ENCODE data around the gene DRICH1. TPM values are rescaled to one million over a fixed set of nuclear protein-coding genes. Genes with fewer than 3 reads are reported as not detected.

Gene DRICH1
- total RNA-seq, 1 experiment from 2014 or later: 4.8 TPM

DNA sequence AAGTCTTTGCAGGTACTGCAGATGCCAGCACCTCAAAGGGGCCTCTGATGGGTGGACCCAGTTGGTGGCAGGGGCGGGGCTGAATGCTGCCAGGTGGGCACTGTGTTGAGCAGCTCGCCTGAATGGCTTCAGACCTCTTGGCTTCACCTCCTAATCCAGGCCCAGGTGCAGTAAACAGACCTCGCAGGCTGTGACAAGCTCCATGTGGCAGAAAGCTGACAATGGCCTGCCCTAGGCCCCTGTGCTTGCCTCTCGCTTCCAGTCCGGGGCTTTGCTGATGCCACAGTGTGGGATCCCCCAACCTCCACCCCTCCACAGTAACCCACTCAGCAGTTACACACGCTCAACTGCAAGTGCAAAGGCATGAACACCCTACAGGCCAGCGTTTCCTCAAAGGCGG is 61.4 kb downstream of the DRICH1 start:
- intact Hi-C loops (cut with micrococcal nuclease; ENCODE audit: unreplicated experiment): no loop called here
- no TSS peak for BruUV-seq (replicated peaks)
- no peaks in the 10 kb centered on the region for H3K27me3 Mint-ChIP-seq (ENCODE audit: insufficient read depth, unreplicated experiment)
- H3K27ac Mint-ChIP-seq (ENCODE audit: unreplicated experiment): no peak overlapping the region
- Histone ChIP-seq H3K4me3 (ENCODE audit: low read depth, low read length) (no peak overlapping the region), H3K4me1 (no peaks in the 10 kb centered on the region), H3K9me3 (no peaks in the 10 kb centered on the region), H3K36me3 (ENCODE audit: control insufficient read depth, insufficient read depth, low read length) (no peaks in the 10 kb centered on the region), H3K27me3 (replicated peaks; ENCODE audit: control insufficient read depth, insufficient read depth, low read length) (no peaks in the 10 kb centered on the region)
- ChIA-PET POLR2A (no interaction called here), CTCF (interaction anchor here (0.7 kb wide), 1 partner anchor 185 kb away, joined by 3 read pairs; no protein-coding TSS in a partner anchor)
- H3K4me1 Mint-ChIP-seq (ENCODE audit: low read depth, unreplicated experiment): peaks cover 2% of the 10 kb centered on the region
- no peaks in the 10 kb centered on the region for H3K9me3 Mint-ChIP-seq (ENCODE audit: unreplicated experiment)
- H3K36me3 Mint-ChIP-seq (ENCODE audit: insufficient read depth, unreplicated experiment): no peaks in the 10 kb centered on the region
- TF ChIP-seq, protein P1, sequence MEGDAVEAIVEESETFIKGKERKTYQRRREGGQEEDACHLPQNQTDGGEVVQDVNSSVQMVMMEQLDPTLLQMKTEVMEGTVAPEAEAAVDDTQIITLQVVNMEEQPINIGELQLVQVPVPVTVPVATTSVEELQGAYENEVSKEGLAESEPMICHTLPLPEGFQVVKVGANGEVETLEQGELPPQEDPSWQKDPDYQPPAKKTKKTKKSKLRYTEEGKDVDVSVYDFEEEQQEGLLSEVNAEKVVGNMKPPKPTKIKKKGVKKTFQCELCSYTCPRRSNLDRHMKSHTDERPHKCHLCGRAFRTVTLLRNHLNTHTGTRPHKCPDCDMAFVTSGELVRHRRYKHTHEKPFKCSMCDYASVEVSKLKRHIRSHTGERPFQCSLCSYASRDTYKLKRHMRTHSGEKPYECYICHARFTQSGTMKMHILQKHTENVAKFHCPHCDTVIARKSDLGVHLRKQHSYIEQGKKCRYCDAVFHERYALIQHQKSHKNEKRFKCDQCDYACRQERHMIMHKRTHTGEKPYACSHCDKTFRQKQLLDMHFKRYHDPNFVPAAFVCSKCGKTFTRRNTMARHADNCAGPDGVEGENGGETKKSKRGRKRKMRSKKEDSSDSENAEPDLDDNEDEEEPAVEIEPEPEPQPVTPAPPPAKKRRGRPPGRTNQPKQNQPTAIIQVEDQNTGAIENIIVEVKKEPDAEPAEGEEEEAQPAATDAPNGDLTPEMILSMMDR (IDR thresholded peaks at IDR 0.05; ENCODE audit: insufficient read depth in 1 of 2, low read depth in 1 of 2, low read length in 1 of 2, severe bottlenecking in 1 of 2, unreplicated experiment in 1 of 2): no peak
- H3K4me3 Mint-ChIP-seq (ENCODE audit: unreplicated experiment): no peak overlapping the region
- DNase-seq: no peak

DNA sequence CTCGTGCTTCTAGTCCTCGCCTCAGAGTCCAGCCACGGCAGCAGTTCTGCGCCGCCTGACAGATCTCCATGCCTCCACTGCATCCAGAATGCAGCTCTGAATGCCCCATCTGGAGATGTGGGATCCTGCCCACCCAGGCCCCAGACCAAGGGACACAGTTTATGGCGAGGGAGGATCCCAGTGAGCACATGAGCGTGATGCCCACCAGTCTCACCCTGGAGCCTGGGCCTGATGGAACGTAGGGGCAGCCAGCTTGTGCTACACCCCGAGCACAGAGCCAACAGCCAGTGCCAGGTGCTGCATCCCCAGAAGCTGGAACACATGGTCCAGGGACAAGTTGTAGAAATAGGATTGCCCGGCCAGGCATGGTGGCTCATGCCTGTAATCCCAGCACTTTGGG is 62.4 kb downstream of the DRICH1 start:
- ChIA-PET CTCF (no interaction called here), POLR2A (no interaction called here)
- TF ChIP-seq, protein P1 (IDR thresholded peaks at IDR 0.05; ENCODE audit: insufficient read depth in 1 of 2, low read depth in 1 of 2, low read length in 1 of 2, severe bottlenecking in 1 of 2, unreplicated experiment in 1 of 2): no peak
- Histone ChIP-seq H3K27me3 (replicated peaks; ENCODE audit: control insufficient read depth, insufficient read depth, low read length) (no peaks in the 10 kb centered on the region), H3K36me3 (ENCODE audit: control insufficient read depth, insufficient read depth, low read length) (no peaks in the 10 kb centered on the region), H3K4me1 (no peaks in the 10 kb centered on the region), H3K9me3 (no peaks in the 10 kb centered on the region), H3K4me3 (ENCODE audit: low read depth, low read length) (no peak overlapping the region)
- Mint-ChIP-seq H3K9me3 (ENCODE audit: unreplicated experiment) (no peaks in the 10 kb centered on the region), H3K27me3 (ENCODE audit: insufficient read depth, unreplicated experiment) (no peaks in the 10 kb centered on the region), H3K4me3 (ENCODE audit: unreplicated experiment) (no peak overlapping the region), H3K27ac (ENCODE audit: unreplicated experiment) (no peak overlapping the region), H3K36me3 (ENCODE audit: insufficient read depth, unreplicated experiment) (no peaks in the 10 kb centered on the region), H3K4me1 (ENCODE audit: low read depth, unreplicated experiment) (peaks cover 5% of the 10 kb centered on the region)
- no peak for DNase-seq
- BruUV-seq (replicated peaks): no TSS peak
- intact Hi-C loops (cut with micrococcal nuclease; ENCODE audit: unreplicated experiment): no loop called here

- H3K4me3 Mint-ChIP-seq (ENCODE audit: unreplicated experiment): no peak overlapping the region
- DNase-seq: no peak
These were observed 62.8 kb downstream of the DRICH1 start for GRCh38 chr22:23569291-23569690.

More at GRCh38 chr22:23569291-23569690, 62.8 kb downstream of the DRICH1 start:
- BruUV-seq (replicated peaks): no TSS peak
- Mint-ChIP-seq H3K4me1 (ENCODE audit: low read depth, unreplicated experiment) (peaks cover 5% of the 10 kb centered on the region), H3K9me3 (ENCODE audit: unreplicated experiment) (no peaks in the 10 kb centered on the region), H3K36me3 (ENCODE audit: insufficient read depth, unreplicated experiment) (no peaks in the 10 kb centered on the region), H3K27ac (ENCODE audit: unreplicated experiment) (no peak overlapping the region), H3K27me3 (ENCODE audit: insufficient read depth, unreplicated experiment) (no peaks in the 10 kb centered on the region)
- no peaks in the 10 kb centered on the region for H3K27me3 ChIP-seq (replicated peaks; ENCODE audit: control insufficient read depth, insufficient read depth, low read length)
- TF ChIP-seq, protein P1 (IDR thresholded peaks at IDR 0.05; ENCODE audit: insufficient read depth in 1 of 2, low read depth in 1 of 2, low read length in 1 of 2, severe bottlenecking in 1 of 2, unreplicated experiment in 1 of 2): no peak
- ChIA-PET CTCF (no interaction called here), POLR2A (no interaction called here)
- H3K4me1 ChIP-seq: no peaks in the 10 kb centered on the region
- H3K36me3 ChIP-seq (ENCODE audit: control insufficient read depth, insufficient read depth, low read length): no peaks in the 10 kb centered on the region
- H3K4me3 ChIP-seq (ENCODE audit: low read depth, low read length): no peak overlapping the region
- no peaks in the 10 kb centered on the region for H3K9me3 ChIP-seq
- intact Hi-C loops (cut with micrococcal nuclease; ENCODE audit: unreplicated experiment): no loop called here
